ENCODE measurements around the gene P4HA1. TPM values are rescaled to one million over a fixed set of nuclear protein-coding genes. Genes with fewer than 3 reads are reported as not detected.
"Not testable (repeated sequence)": the region's sequence is repeated elsewhere in the genome, so short reads cannot be mapped to it uniquely, and the experiment has no call there.

Gene P4HA1
- total RNA-seq, 3 donors from 2014 or later (not counting 1 experiment from before 2014, with no cell fraction given): 13.0 to 16.3 (median 13.9) TPM

DNA sequence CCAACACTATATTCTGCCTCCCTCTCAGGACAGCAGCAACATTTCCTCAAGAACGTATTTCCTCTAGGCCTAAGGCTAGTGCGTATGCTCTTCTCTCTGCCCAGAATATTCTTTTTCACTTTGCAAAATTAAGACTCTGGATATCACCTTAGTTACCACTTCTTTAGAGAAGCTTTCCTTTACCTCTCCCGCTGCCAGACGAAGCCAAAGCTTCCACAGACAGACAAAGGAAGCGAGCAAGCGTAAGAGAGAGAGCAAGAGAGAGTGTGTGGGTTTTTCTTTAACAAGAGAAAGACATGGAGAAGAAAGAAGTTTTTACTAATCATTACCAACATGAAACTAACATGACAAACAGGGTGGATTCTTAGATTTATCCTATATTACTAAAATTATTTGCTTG, 64.1 kb downstream of the P4HA1 start:
- TF ChIP-seq, protein P1, sequence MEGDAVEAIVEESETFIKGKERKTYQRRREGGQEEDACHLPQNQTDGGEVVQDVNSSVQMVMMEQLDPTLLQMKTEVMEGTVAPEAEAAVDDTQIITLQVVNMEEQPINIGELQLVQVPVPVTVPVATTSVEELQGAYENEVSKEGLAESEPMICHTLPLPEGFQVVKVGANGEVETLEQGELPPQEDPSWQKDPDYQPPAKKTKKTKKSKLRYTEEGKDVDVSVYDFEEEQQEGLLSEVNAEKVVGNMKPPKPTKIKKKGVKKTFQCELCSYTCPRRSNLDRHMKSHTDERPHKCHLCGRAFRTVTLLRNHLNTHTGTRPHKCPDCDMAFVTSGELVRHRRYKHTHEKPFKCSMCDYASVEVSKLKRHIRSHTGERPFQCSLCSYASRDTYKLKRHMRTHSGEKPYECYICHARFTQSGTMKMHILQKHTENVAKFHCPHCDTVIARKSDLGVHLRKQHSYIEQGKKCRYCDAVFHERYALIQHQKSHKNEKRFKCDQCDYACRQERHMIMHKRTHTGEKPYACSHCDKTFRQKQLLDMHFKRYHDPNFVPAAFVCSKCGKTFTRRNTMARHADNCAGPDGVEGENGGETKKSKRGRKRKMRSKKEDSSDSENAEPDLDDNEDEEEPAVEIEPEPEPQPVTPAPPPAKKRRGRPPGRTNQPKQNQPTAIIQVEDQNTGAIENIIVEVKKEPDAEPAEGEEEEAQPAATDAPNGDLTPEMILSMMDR (IDR thresholded peaks at IDR 0.05): no peak
- Histone ChIP-seq H3K4me1 (ENCODE audit: control insufficient read depth, insufficient read depth, low read length) (no peaks in the 10 kb centered on the region), H3K4me3 (ENCODE audit: low read length) (no peak overlapping the region), H3K9me3 (ENCODE audit: control insufficient read depth, insufficient read depth, low read length) (no peaks in the 10 kb centered on the region), H3K36me3 (ENCODE audit: control insufficient read depth, insufficient read depth, low read length) (peaks cover 10% of the 10 kb centered on the region), H3K27ac (ENCODE audit: low read length) (no peak overlapping the region), H3K27me3 (ENCODE audit: control insufficient read depth, insufficient read depth, low read length) (no peaks in the 10 kb centered on the region)
- peaks cover 5 to 6% of the 10 kb centered on the region in 2 donors for H3K4me1 Mint-ChIP-seq
- intact Hi-C loops (cut with micrococcal nuclease): no loop called here
- H3K27ac Mint-ChIP-seq: no peak overlapping the region
- H3K9me3 Mint-ChIP-seq: no peaks in the 10 kb centered on the region
- DNase-seq: no peak
- 94% methylated on average over 2 of the region's 6 CpGs for WGBS (ENCODE audit: insufficient coverage)
- no peaks in the 10 kb centered on the region for H3K36me3 Mint-ChIP-seq
- no peaks in the 10 kb centered on the region for H3K27me3 Mint-ChIP-seq (ENCODE audit: low read depth in 2 of 2)
- no peak overlapping the region for H3K4me3 Mint-ChIP-seq
- no peak for ATAC-seq

DNA sequence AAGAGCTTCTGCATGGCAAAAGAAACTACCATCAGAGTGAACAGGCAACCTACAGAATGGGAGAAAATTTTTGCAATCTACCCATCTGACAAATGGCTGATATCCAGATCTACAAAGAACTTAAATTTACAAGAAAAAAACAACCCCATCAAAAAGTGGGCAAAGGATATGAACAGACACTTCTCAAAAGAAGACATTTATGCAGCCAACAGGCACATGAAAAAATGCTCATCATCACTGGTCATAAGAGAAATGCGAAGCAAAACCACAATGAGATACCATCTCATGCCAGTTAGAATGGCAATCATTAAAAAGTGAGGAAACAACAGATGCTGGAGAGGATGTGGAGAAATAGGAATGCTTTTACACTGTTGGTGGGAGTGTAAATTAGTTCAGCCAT, 70.0 kb downstream of the P4HA1 start:
- H3K4me3 Mint-ChIP-seq; H3K27ac ChIP-seq (ENCODE audit: low read length); H3K9me3 Mint-ChIP-seq; ATAC-seq; H3K9me3 ChIP-seq (ENCODE audit: control insufficient read depth, insufficient read depth, low read length); H3K36me3 Mint-ChIP-seq; intact Hi-C loops (cut with micrococcal nuclease); H3K27me3 Mint-ChIP-seq (ENCODE audit: low read depth in 2 of 2); H3K27ac Mint-ChIP-seq; DNase-seq; H3K27me3 ChIP-seq (ENCODE audit: control insufficient read depth, insufficient read depth, low read length); H3K4me1 ChIP-seq (ENCODE audit: control insufficient read depth, insufficient read depth, low read length); H3K4me3 ChIP-seq (ENCODE audit: low read length): not testable (repeated sequence)
- no CpG with 5 or more reads among the region's 1 CpG for WGBS (ENCODE audit: insufficient coverage)
- H3K36me3 ChIP-seq (ENCODE audit: control insufficient read depth, insufficient read depth, low read length): peaks cover 13% of the 10 kb centered on the region
- H3K4me1 Mint-ChIP-seq: peaks cover 5 to 12% of the 10 kb centered on the region in 2 donors

DNA sequence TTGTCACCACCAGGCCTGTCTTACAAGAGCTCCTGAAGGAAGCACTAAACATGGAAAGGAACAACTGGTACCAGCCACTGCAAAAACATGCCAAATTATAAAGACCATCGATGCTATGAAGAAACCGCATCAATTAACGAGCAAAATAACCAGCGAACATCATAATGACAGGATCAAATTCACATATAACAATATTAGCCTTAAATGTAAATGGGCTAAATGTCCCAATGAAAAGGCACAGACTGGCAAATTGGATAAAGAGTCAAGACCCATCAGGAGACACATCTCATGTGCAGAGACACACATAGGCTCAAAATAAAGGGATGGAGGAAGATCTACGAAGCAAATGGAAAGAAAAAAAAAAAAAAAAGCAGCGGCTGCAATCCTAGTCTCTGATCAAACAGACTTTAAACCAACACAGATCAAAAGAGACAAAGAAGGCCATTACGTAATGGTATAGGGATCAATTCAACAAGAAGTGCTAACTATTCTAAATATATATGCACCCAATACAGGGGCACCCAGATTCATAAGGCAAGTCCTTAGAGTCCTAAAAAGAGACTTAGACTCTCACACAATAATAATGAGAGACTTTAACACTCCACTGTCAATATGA, 73.1 kb downstream of the P4HA1 start:
- ATAC-seq; DNase-seq; H3K27me3 Mint-ChIP-seq (ENCODE audit: low read depth in 2 of 2); H3K27ac Mint-ChIP-seq; H3K27me3 ChIP-seq (ENCODE audit: control insufficient read depth, insufficient read depth, low read length); H3K9me3 ChIP-seq (ENCODE audit: control insufficient read depth, insufficient read depth, low read length); H3K4me3 Mint-ChIP-seq; H3K27ac ChIP-seq (ENCODE audit: low read length); H3K36me3 ChIP-seq (ENCODE audit: control insufficient read depth, insufficient read depth, low read length); H3K9me3 Mint-ChIP-seq; H3K4me1 ChIP-seq (ENCODE audit: control insufficient read depth, insufficient read depth, low read length); intact Hi-C loops (cut with micrococcal nuclease); H3K4me3 ChIP-seq (ENCODE audit: low read length); H3K36me3 Mint-ChIP-seq: not testable (repeated sequence)
- H3K4me1 Mint-ChIP-seq: peaks cover 11 to 12% of the 10 kb centered on the region in 2 donors
- WGBS (ENCODE audit: insufficient coverage): 100% methylated on average over 5 of the region's 7 CpGs

DNA sequence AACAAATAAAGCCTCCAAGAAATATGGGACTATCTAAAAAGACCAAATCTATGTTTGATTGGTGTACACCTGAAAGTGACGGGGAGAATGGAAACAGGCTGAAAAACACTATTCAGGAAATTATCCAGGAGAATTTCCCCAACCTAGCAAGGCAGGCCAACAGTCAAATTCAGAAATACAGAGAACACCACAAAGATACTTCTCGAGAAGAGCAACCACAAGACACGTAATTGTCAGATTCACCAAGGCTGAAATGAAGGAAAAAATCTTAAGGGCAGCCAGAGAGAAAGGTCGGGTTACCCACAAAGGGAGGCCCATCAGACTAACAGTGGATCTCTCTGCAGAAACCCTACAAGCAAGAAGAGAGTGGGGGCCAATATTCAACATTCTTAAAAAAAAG, 73.7 kb downstream of the P4HA1 start:
- DNase-seq; ATAC-seq; H3K27ac Mint-ChIP-seq; H3K9me3 Mint-ChIP-seq; intact Hi-C loops (cut with micrococcal nuclease); H3K4me3 ChIP-seq (ENCODE audit: low read length); H3K27ac ChIP-seq (ENCODE audit: low read length); H3K4me1 ChIP-seq (ENCODE audit: control insufficient read depth, insufficient read depth, low read length); H3K9me3 ChIP-seq (ENCODE audit: control insufficient read depth, insufficient read depth, low read length); H3K4me3 Mint-ChIP-seq; H3K27me3 Mint-ChIP-seq (ENCODE audit: low read depth in 2 of 2); H3K27me3 ChIP-seq (ENCODE audit: control insufficient read depth, insufficient read depth, low read length); H3K36me3 Mint-ChIP-seq: not testable (repeated sequence)
- peaks cover 11 to 12% of the 10 kb centered on the region in 2 donors for H3K4me1 Mint-ChIP-seq
- H3K36me3 ChIP-seq (ENCODE audit: control insufficient read depth, insufficient read depth, low read length): peaks cover 14% of the 10 kb centered on the region
- 87% methylated on average over 4 of the region's 4 CpGs for WGBS (ENCODE audit: insufficient coverage)

DNA sequence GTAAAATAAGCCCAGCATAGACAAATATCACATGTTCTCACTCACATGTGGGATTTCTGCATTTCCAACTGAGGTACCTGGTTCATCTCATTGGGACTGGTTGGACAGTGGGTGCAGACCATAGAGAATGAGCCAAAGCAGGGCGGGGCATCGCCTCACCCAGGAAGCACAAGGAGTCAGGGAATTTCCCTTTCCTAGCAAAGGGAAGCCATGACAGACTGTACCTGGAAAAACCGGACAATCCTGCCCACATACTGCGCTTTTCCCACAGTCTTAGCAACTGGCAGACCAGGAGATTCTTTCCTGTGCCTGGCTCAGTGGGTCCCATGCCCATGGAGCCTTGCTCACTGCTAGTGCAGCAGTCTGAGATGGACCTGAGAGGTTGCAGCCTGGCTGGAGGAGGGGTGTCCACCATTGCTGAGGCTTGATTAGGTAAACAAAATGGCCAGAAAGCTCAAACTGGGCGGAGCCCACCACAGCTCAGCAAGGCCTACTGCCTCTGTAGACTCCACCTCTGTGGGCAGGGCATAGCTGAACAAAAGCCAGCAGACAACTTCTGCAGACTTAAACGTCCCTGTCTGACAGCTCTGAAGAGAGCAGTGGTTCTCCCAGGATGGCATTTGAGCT, 75.0 kb downstream of the P4HA1 start:
- H3K27me3 ChIP-seq (ENCODE audit: control insufficient read depth, insufficient read depth, low read length); H3K27me3 Mint-ChIP-seq (ENCODE audit: low read depth in 2 of 2); H3K36me3 Mint-ChIP-seq; H3K4me3 ChIP-seq (ENCODE audit: low read length); DNase-seq; H3K27ac Mint-ChIP-seq; H3K9me3 ChIP-seq (ENCODE audit: control insufficient read depth, insufficient read depth, low read length); intact Hi-C loops (cut with micrococcal nuclease); H3K27ac ChIP-seq (ENCODE audit: low read length); H3K4me1 ChIP-seq (ENCODE audit: control insufficient read depth, insufficient read depth, low read length); ATAC-seq; H3K9me3 Mint-ChIP-seq; H3K4me3 Mint-ChIP-seq: not testable (repeated sequence)
- 93% methylated on average over 6 of the region's 6 CpGs for WGBS (ENCODE audit: insufficient coverage)
- peaks cover 16% of the 10 kb centered on the region for H3K36me3 ChIP-seq (ENCODE audit: control insufficient read depth, insufficient read depth, low read length)
- peaks cover 8 to 11% of the 10 kb centered on the region in 2 donors for H3K4me1 Mint-ChIP-seq
